Measurements from ENCODE around the gene PCA3. TPM values are rescaled to one million over a fixed set of nuclear protein-coding genes. Genes with fewer than 3 reads are reported as not detected.

The PCA3 gene
- polyA plus RNA-seq, 1 of the 3 experiments (the other 2 are of a cell fraction) = 0.21 TPM

DNA sequence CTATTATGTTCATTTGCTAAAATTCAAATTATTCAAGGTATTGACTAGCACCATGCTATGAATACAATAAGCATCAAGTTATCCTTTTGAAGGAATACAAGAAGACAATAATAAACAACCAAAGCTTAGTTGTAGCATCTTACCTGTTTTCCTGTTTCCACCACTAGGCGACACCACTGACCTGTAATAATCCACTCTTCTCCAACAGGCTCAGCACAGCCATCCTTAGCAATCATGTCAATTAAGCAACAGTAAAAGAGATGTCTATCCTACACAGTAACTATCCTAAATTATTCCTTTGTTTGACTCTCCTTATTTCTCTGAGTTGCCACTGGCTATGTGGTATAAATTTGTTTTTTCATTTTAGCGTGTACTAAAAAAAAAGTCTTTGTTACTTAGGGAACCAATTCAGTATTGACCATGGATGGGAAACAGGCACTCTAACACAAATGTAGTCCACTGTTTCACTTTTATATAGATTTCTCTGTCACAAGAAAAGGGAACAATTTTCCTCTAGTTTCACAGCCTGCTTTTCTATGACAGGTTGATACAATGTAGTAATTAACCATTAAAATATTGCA is 46.2 kb downstream of the PCA3 start:
- Histone ChIP-seq H4K20me1 (ENCODE audit: insufficient read depth) (no peaks in the 10 kb centered on the region), H3K4me3 (ENCODE audit: low read depth in 2 of 2, low read length in 1 of 2) (no peak overlapping the region; a peak in 1 of 4 replicates), H3K27me3 (ENCODE audit: insufficient read depth) (peaks cover 23% of the 10 kb centered on the region; the same call in 1 of the 2 replicates), H3K9me3 (no peaks in the 10 kb centered on the region), H3K79me2 (ENCODE audit: insufficient read depth) (no peaks in the 10 kb centered on the region), H2AFZ (ENCODE audit: low read depth) (no peak overlapping the region), H3K9me2 (no peaks in the 10 kb centered on the region), H3K4me1 (ENCODE audit: control insufficient read depth in 1 of 2, insufficient read depth in 2 of 2, low read depth in 1 of 2, low read length in 1 of 2) (no peaks in the 10 kb centered on the region), H3F3A (replicated peaks; ENCODE audit: insufficient read depth) (no peaks in the 10 kb centered on the region), H3K36me3 (replicated peaks in 1 of 2; ENCODE audit: control insufficient read depth in 1 of 2, insufficient read depth in 2 of 2, low read length in 1 of 2) (no peaks in the 10 kb centered on the region), H3K4me2 (no peak overlapping the region), H3K27ac (ENCODE audit: low read depth in 2 of 2, low read length in 1 of 2) (no peak overlapping the region), H3K9ac (no peak overlapping the region)
- 4% methylated on average over 2 of the region's 2 CpGs for WGBS (ENCODE audit: low lambda C conversion rate)
- TF ChIP-seq TEAD4 (IDR thresholded peaks at IDR 0.05; ENCODE audit: borderline replicate concordance, insufficient read depth) (no peak), FOXM1 (IDR thresholded peaks at IDR 0.05; ENCODE audit: low read depth) (no peak), RAD21 (IDR thresholded peaks at IDR 0.05; ENCODE audit: low read length) (peak; percentile 89), RFX5 (IDR thresholded peaks at IDR 0.05; ENCODE audit: low read length) (no peak), JUND (IDR thresholded peaks at IDR 0.05) (no peak), SMC3 (IDR thresholded peaks at IDR 0.05; ENCODE audit: low read depth, low read length) (peak; percentile 81), GABPA (IDR thresholded peaks at IDR 0.05; ENCODE audit: low read depth) (no peak), MXI1 (IDR thresholded peaks at IDR 0.05; ENCODE audit: low read depth, low read length) (no peak), ELF1 (IDR thresholded peaks at IDR 0.05) (no peak), GATA2 (CRISPR knock-in tag; IDR thresholded peaks at IDR 0.05) (no peak), FOSL2 (IDR thresholded peaks at IDR 0.05; ENCODE audit: borderline replicate concordance, low read depth) (no peak), POLR2AphosphoS5 (IDR thresholded peaks at IDR 0.05; ENCODE audit: low read depth, low read length) (no peak), FOXJ3 (CRISPR knock-in tag; IDR thresholded peaks at IDR 0.05) (no peak), YY1 (IDR thresholded peaks at IDR 0.05; ENCODE audit: low read depth) (no peak)
- TF ChIP-seq, protein P1, sequence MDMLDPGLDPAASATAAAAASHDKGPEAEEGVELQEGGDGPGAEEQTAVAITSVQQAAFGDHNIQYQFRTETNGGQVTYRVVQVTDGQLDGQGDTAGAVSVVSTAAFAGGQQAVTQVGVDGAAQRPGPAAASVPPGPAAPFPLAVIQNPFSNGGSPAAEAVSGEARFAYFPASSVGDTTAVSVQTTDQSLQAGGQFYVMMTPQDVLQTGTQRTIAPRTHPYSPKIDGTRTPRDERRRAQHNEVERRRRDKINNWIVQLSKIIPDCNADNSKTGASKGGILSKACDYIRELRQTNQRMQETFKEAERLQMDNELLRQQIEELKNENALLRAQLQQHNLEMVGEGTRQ (IDR thresholded peaks at IDR 0.05; ENCODE audit: borderline replicate concordance, low read depth, low read length) = no peak
- TF ChIP-seq, protein P2, sequence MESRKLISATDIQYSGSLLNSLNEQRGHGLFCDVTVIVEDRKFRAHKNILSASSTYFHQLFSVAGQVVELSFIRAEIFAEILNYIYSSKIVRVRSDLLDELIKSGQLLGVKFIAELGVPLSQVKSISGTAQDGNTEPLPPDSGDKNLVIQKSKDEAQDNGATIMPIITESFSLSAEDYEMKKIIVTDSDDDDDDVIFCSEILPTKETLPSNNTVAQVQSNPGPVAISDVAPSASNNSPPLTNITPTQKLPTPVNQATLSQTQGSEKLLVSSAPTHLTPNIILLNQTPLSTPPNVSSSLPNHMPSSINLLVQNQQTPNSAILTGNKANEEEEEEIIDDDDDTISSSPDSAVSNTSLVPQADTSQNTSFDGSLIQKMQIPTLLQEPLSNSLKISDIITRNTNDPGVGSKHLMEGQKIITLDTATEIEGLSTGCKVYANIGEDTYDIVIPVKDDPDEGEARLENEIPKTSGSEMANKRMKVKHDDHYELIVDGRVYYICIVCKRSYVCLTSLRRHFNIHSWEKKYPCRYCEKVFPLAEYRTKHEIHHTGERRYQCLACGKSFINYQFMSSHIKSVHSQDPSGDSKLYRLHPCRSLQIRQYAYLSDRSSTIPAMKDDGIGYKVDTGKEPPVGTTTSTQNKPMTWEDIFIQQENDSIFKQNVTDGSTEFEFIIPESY (IDR thresholded peaks at IDR 0.05; ENCODE audit: borderline replicate concordance, low read depth) = no peak
- TF ChIP-seq, protein P3, sequence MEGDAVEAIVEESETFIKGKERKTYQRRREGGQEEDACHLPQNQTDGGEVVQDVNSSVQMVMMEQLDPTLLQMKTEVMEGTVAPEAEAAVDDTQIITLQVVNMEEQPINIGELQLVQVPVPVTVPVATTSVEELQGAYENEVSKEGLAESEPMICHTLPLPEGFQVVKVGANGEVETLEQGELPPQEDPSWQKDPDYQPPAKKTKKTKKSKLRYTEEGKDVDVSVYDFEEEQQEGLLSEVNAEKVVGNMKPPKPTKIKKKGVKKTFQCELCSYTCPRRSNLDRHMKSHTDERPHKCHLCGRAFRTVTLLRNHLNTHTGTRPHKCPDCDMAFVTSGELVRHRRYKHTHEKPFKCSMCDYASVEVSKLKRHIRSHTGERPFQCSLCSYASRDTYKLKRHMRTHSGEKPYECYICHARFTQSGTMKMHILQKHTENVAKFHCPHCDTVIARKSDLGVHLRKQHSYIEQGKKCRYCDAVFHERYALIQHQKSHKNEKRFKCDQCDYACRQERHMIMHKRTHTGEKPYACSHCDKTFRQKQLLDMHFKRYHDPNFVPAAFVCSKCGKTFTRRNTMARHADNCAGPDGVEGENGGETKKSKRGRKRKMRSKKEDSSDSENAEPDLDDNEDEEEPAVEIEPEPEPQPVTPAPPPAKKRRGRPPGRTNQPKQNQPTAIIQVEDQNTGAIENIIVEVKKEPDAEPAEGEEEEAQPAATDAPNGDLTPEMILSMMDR (IDR thresholded peaks at IDR 0.05) = peak; percentile 94
- TF ChIP-seq, protein P4, sequence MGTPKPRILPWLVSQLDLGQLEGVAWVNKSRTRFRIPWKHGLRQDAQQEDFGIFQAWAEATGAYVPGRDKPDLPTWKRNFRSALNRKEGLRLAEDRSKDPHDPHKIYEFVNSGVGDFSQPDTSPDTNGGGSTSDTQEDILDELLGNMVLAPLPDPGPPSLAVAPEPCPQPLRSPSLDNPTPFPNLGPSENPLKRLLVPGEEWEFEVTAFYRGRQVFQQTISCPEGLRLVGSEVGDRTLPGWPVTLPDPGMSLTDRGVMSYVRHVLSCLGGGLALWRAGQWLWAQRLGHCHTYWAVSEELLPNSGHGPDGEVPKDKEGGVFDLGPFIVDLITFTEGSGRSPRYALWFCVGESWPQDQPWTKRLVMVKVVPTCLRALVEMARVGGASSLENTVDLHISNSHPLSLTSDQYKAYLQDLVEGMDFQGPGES (IDR thresholded peaks at IDR 0.05; ENCODE audit: low read depth, low read length) = no peak
- TF ChIP-seq, protein P5, sequence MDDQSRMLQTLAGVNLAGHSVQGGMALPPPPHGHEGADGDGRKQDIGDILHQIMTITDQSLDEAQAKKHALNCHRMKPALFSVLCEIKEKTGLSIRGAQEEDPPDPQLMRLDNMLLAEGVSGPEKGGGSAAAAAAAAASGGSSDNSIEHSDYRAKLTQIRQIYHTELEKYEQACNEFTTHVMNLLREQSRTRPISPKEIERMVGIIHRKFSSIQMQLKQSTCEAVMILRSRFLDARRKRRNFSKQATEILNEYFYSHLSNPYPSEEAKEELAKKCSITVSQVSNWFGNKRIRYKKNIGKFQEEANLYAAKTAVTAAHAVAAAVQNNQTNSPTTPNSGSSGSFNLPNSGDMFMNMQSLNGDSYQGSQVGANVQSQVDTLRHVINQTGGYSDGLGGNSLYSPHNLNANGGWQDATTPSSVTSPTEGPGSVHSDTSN (IDR thresholded peaks at IDR 0.05) = no peak
- DNase-seq = peak; percentile 37
- CTCF ChIA-PET = interaction anchor here (0.5 to 4.5 kb wide), 29 partner anchors 9 to 355 kb away, joined by 3 to 32 read pairs (median 3); no protein-coding TSS in a partner anchor
- POLR2A ChIA-PET = no interaction called here

Data from SK-N-SH (cell line).